IPS DF 6.9 (cell line): ENCODE measurements around the gene LRFN3.
"Not testable (repeated sequence)": the region's sequence is repeated elsewhere in the genome, so short reads cannot be mapped to it uniquely, and the experiment has no call there.

Source experiments
- DNase-seq: peaks from one replicate; pipeline ENCODE4 v3.0.0-alpha.2; 2013; ENCODE audit warnings: low read depth, low spot score
- H3K27ac ChIP-seq: one replicate; pipeline ENCODE4 v1.5.1; 2013; ENCODE audit warnings: low read length, control low read depth
- H3K27me3 ChIP-seq: 2 replicates; pipeline ENCODE4 v1.6.1; 2013; ENCODE audit warnings: mild to moderate bottlenecking, low read length; ENCODE audit not compliant: control insufficient read depth, insufficient read depth
- H3K36me3 ChIP-seq: 2 replicates; pipeline ENCODE4 v1.6.1; 2013; ENCODE audit warnings: low read length; ENCODE audit not compliant: control insufficient read depth, insufficient read depth
- H3K4me1 ChIP-seq: 2 replicates; pipeline ENCODE4 v1.6.1; 2013; ENCODE audit warnings: low read length; ENCODE audit not compliant: control insufficient read depth, insufficient read depth
- H3K4me3 ChIP-seq: 2 replicates; pipeline ENCODE4 v1.5.1; 2013; ENCODE audit warnings: mild to moderate bottlenecking, low read length
- H3K9me3 ChIP-seq: 2 replicates; pipeline ENCODE4 v1.6.1; 2013; ENCODE audit warnings: low read length, inconsistent platforms; ENCODE audit not compliant: control insufficient read depth, insufficient read depth
- WGBS: extraction: QIAGEN DNeasy Blood & Tissue Kit; methylation state at CpG from one replicate; pipeline ENCODE4 v1.1.7; 2013; ENCODE audit warnings: mixed read lengths, missing lambda C conversion rate; ENCODE audit not compliant: insufficient read length, insufficient coverage; 5-methylcytosine and 5-hydroxymethylcytosine counted together

LRFN3 gene

GRCh38 chr19:35935911-35936737, at the start of gene LRFN3:
TSS of gene LRFN3 (plus strand) at chr19:35936374. CDS start at chr19:35939426, 3,052 bp downstream.
- DNase-seq, result peak; percentile 47
- Histone ChIP-seq H3K27me3 (no peaks in the 10 kb centered on the region), H3K36me3 (peaks cover 6% of the 10 kb centered on the region; the same call in 1 of the 2 replicates), H3K4me3 (peak within 1 kb of the TSS; percentile 74), H3K9me3 (no peaks in the 10 kb centered on the region), H3K27ac (no peak within 1 kb of the TSS), H3K4me1 (0 out of 2 replicates have a peak, but pooled peaks cover 2% of the 10 kb centered on the region)
- WGBS, result no CpG with 5 or more reads among the region's 68 CpGs

- Histone ChIP-seq H3K36me3 (peaks cover 31% of the 10 kb centered on the region), H3K27ac (no peak overlapping the region), H3K4me1 (no peaks in the 10 kb centered on the region), H3K9me3 (no peaks in the 10 kb centered on the region), H3K4me3 (no peak overlapping the region), H3K27me3 (no peaks in the 10 kb centered on the region)
- no peak for DNase-seq
- WGBS, result no CpG with 5 or more reads among the region's 5 CpGs
Measured at GRCh38 chr19:35887197-35887596, 49.0 kb upstream of the LRFN3 start.

GRCh38 chr19:35888398-35888797, 47.8 kb upstream of the LRFN3 start:
- no CpG with 5 or more reads among the region's 9 CpGs for WGBS
- no peak for DNase-seq
- H3K9me3 ChIP-seq, result no peaks in the 10 kb centered on the region
- no peaks in the 10 kb centered on the region for H3K27me3 ChIP-seq
- peaks cover 31% of the 10 kb centered on the region for H3K36me3 ChIP-seq
- H3K4me3 ChIP-seq, result no peak overlapping the region
- H3K4me1 ChIP-seq, result no peaks in the 10 kb centered on the region
- no peak overlapping the region for H3K27ac ChIP-seq

- Histone ChIP-seq H3K27ac (no peak overlapping the region), H3K9me3 (no peaks in the 10 kb centered on the region), H3K4me1 (no peaks in the 10 kb centered on the region), H3K27me3 (no peaks in the 10 kb centered on the region), H3K36me3 (peaks cover 33% of the 10 kb centered on the region), H3K4me3 (no peak overlapping the region)
- WGBS, result no CpG with 5 or more reads among the region's 18 CpGs
- no peak for DNase-seq
Measured at GRCh38 chr19:35889370-35890112, 46.6 kb upstream of the LRFN3 start.

GRCh38 chr19:35890113-35890650, 46.0 kb upstream of the LRFN3 start:
- no peaks in the 10 kb centered on the region for H3K4me1 ChIP-seq
- WGBS, result no CpG with 5 or more reads among the region's 13 CpGs
- no peak overlapping the region for H3K27ac ChIP-seq
- peaks cover 33% of the 10 kb centered on the region for H3K36me3 ChIP-seq
- no peaks in the 10 kb centered on the region for H3K27me3 ChIP-seq
- no peaks in the 10 kb centered on the region for H3K9me3 ChIP-seq
- H3K4me3 ChIP-seq, result no peak overlapping the region
- no peak for DNase-seq

- H3K9me3 ChIP-seq, H3K27ac ChIP-seq, H3K4me3 ChIP-seq, DNase-seq, H3K4me1 ChIP-seq, H3K27me3 ChIP-seq: not testable (repeated sequence)
- peaks cover 43% of the 10 kb centered on the region for H3K36me3 ChIP-seq
- no CpG with 5 or more reads among the region's 3 CpGs for WGBS
Measured at GRCh38 chr19:35891819-35892218, 44.4 kb upstream of the LRFN3 start.

GRCh38 chr19:35894342-35894741, 41.8 kb upstream of the LRFN3 start:
- no peak for DNase-seq
- no peak overlapping the region for H3K27ac ChIP-seq
- H3K9me3 ChIP-seq, result no peaks in the 10 kb centered on the region
- H3K4me3 ChIP-seq, result no peak overlapping the region
- no peaks in the 10 kb centered on the region for H3K27me3 ChIP-seq
- 0 out of 2 replicates have a peak, but pooled peaks cover 2% of the 10 kb centered on the region for H3K4me1 ChIP-seq
- peaks cover 32% of the 10 kb centered on the region for H3K36me3 ChIP-seq
- WGBS, result no CpG with 5 or more reads among the region's 2 CpGs

- Histone ChIP-seq H3K4me3 (no peak overlapping the region), H3K4me1 (0 out of 2 replicates have a peak, but pooled peaks cover 2% of the 10 kb centered on the region), H3K27me3 (no peaks in the 10 kb centered on the region), H3K36me3 (peaks cover 18% of the 10 kb centered on the region), H3K9me3 (no peaks in the 10 kb centered on the region), H3K27ac (no peak overlapping the region)
- WGBS, result no CpG with 5 or more reads among the region's 21 CpGs
- no peak for DNase-seq
Measured at GRCh38 chr19:35895911-35896642, 40.1 kb upstream of the LRFN3 start.

- no CpG with 5 or more reads among the region's 13 CpGs for WGBS
- DNase-seq, result no peak
- no peak overlapping the region for H3K4me3 ChIP-seq
- peaks cover 18% of the 10 kb centered on the region for H3K36me3 ChIP-seq
- H3K27me3 ChIP-seq, result no peaks in the 10 kb centered on the region
- H3K9me3 ChIP-seq, result no peaks in the 10 kb centered on the region
- H3K27ac ChIP-seq, result no peak overlapping the region
- H3K4me1 ChIP-seq, result 0 out of 2 replicates have a peak, but pooled peaks cover 2% of the 10 kb centered on the region
Measured at GRCh38 chr19:35896643-35897040, 39.5 kb upstream of the LRFN3 start.
